Measurements from ENCODE around the gene CKLF.

GRCh38 chr16:66510298-66510697 is 42.1 kb upstream of the CKLF start:
- TF ChIP-seq POLR2A (IDR thresholded peaks at IDR 0.05; ENCODE audit: low read depth, low read length) (no peak), POLR2AphosphoS5 (IDR thresholded peaks at IDR 0.05; ENCODE audit: low read depth, low read length) (no peak), SPI1 (IDR thresholded peaks at IDR 0.05; ENCODE audit: low read depth, low read length) (no peak)
